ENCODE data around the gene TMEM176A.

TMEM176A gene

GRCh38 chr7:150818971-150819370 lies 18.4 kb downstream of the TMEM176A start:
- Histone ChIP-seq H3K9me3 (no peaks in the 10 kb centered on the region), H3K4me3 (no peak overlapping the region), H3K27me3 (ENCODE audit: low read depth) (0 out of 2 replicates have a peak, but pooled peaks cover 7% of the 10 kb centered on the region), H3K36me3 (replicated peaks) (no peaks in the 10 kb centered on the region), H3K4me1 (no peaks in the 10 kb centered on the region)
- in situ Hi-C loops (cut with MboI; ENCODE audit: low sequenced_read_pairs), result no loop called here
- DNase-seq (ENCODE audit: low spot score in 2 of 2), result no peak

GRCh38 chr7:150820148-150820547 lies 19.6 kb downstream of the TMEM176A start:
- no peaks in the 10 kb centered on the region for H3K36me3 ChIP-seq (replicated peaks)
- no peaks in the 10 kb centered on the region for H3K4me1 ChIP-seq
- DNase-seq (ENCODE audit: low spot score in 2 of 2), result no peak
- H3K9me3 ChIP-seq, result no peaks in the 10 kb centered on the region
- in situ Hi-C loops (cut with MboI; ENCODE audit: low sequenced_read_pairs), result no loop called here
- H3K27me3 ChIP-seq (ENCODE audit: low read depth), result 0 out of 2 replicates have a peak, but pooled peaks cover 7% of the 10 kb centered on the region
- H3K4me3 ChIP-seq, result no peak overlapping the region

GRCh38 chr7:150820578-150821198 lies 20.1 kb downstream of the TMEM176A start:
- DNase-seq (ENCODE audit: low spot score in 2 of 2), result no peak
- in situ Hi-C loops (cut with MboI; ENCODE audit: low sequenced_read_pairs), result no loop called here
- H3K4me3 ChIP-seq, result no peak overlapping the region

GRCh38 chr7:150823043-150823442 lies 22.5 kb downstream of the TMEM176A start:
- in situ Hi-C loops (cut with MboI; ENCODE audit: low sequenced_read_pairs), result no loop called here
- H3K27me3 ChIP-seq (ENCODE audit: low read depth), result peaks cover 7% of the 10 kb centered on the region; the same call in 1 of the 2 replicates
- no peak for DNase-seq (ENCODE audit: low spot score in 2 of 2)
- no peaks in the 10 kb centered on the region for H3K36me3 ChIP-seq (replicated peaks)
- no peaks in the 10 kb centered on the region for H3K9me3 ChIP-seq
- H3K4me3 ChIP-seq, result no peak overlapping the region
- no peaks in the 10 kb centered on the region for H3K4me1 ChIP-seq

More at GRCh38 chr7:150820578-150821198, 20.1 kb downstream of the TMEM176A start:
- Histone ChIP-seq H3K36me3 (replicated peaks) (no peaks in the 10 kb centered on the region), H3K4me1 (no peaks in the 10 kb centered on the region), H3K9me3 (no peaks in the 10 kb centered on the region), H3K27me3 (ENCODE audit: low read depth) (0 out of 2 replicates have a peak, but pooled peaks cover 7% of the 10 kb centered on the region)

- Histone ChIP-seq H3K36me3 (replicated peaks) (no peaks in the 10 kb centered on the region), H3K27me3 (ENCODE audit: low read depth) (peaks cover 7% of the 10 kb centered on the region; the same call in 1 of the 2 replicates), H3K9me3 (no peaks in the 10 kb centered on the region), H3K4me1 (no peaks in the 10 kb centered on the region), H3K4me3 (no peak overlapping the region)
- no peak for DNase-seq (ENCODE audit: low spot score in 2 of 2)
- in situ Hi-C loops (cut with MboI; ENCODE audit: low sequenced_read_pairs), result no loop called here
Observed at GRCh38 chr7:150823484-150824126, 23.0 kb downstream of the TMEM176A start.

- Histone ChIP-seq H3K36me3 (replicated peaks) (no peaks in the 10 kb centered on the region), H3K9me3 (no peaks in the 10 kb centered on the region), H3K4me3 (no peak overlapping the region), H3K4me1 (no peaks in the 10 kb centered on the region), H3K27me3 (ENCODE audit: low read depth) (peaks cover 3% of the 10 kb centered on the region; the same call in 1 of the 2 replicates)
- DNase-seq (ENCODE audit: low spot score in 2 of 2), result no peak
- in situ Hi-C loops (cut with MboI; ENCODE audit: low sequenced_read_pairs), result no loop called here
Observed at GRCh38 chr7:150824379-150825177, 24.0 kb downstream of the TMEM176A start.

- Histone ChIP-seq H3K4me3 (no peak overlapping the region), H3K27me3 (ENCODE audit: low read depth) (peaks cover 3% of the 10 kb centered on the region; the same call in 1 of the 2 replicates), H3K9me3 (no peaks in the 10 kb centered on the region), H3K4me1 (no peaks in the 10 kb centered on the region), H3K36me3 (replicated peaks) (no peaks in the 10 kb centered on the region)
- in situ Hi-C loops (cut with MboI; ENCODE audit: low sequenced_read_pairs), result no loop called here
- DNase-seq (ENCODE audit: low spot score in 2 of 2), result no peak
Observed at GRCh38 chr7:150826061-150826849, 25.7 kb downstream of the TMEM176A start.

- Histone ChIP-seq H3K9me3 (no peaks in the 10 kb centered on the region), H3K27me3 (ENCODE audit: low read depth) (peaks cover 3% of the 10 kb centered on the region; the same call in 1 of the 2 replicates), H3K4me1 (no peaks in the 10 kb centered on the region), H3K4me3 (no peak overlapping the region), H3K36me3 (replicated peaks) (no peaks in the 10 kb centered on the region)
- in situ Hi-C loops (cut with MboI; ENCODE audit: low sequenced_read_pairs), result no loop called here
- no peak for DNase-seq (ENCODE audit: low spot score in 2 of 2)
Observed at GRCh38 chr7:150828384-150828783, 27.8 kb downstream of the TMEM176A start.

GRCh38 chr7:150829426-150829825 lies 28.9 kb downstream of the TMEM176A start:
- H3K36me3 ChIP-seq (replicated peaks), result no peaks in the 10 kb centered on the region
- in situ Hi-C loops (cut with MboI; ENCODE audit: low sequenced_read_pairs), result no loop called here
- H3K4me3 ChIP-seq, result no peak overlapping the region
- no peaks in the 10 kb centered on the region for H3K4me1 ChIP-seq
- H3K27me3 ChIP-seq (ENCODE audit: low read depth), result peaks cover 3% of the 10 kb centered on the region; the same call in 1 of the 2 replicates
- no peaks in the 10 kb centered on the region for H3K9me3 ChIP-seq
- DNase-seq (ENCODE audit: low spot score in 2 of 2), result no peak

- Histone ChIP-seq H3K4me3 (no peak overlapping the region), H3K4me1 (no peaks in the 10 kb centered on the region), H3K27me3 (ENCODE audit: low read depth) (peaks cover 3% of the 10 kb centered on the region; the same call in 1 of the 2 replicates), H3K9me3 (no peaks in the 10 kb centered on the region), H3K36me3 (replicated peaks) (no peaks in the 10 kb centered on the region)
- in situ Hi-C loops (cut with MboI; ENCODE audit: low sequenced_read_pairs), result no loop called here
- DNase-seq (ENCODE audit: low spot score in 2 of 2), result no peak
Observed at GRCh38 chr7:150830937-150831336, 30.4 kb downstream of the TMEM176A start.

GRCh38 chr7:150831851-150832250 lies 31.3 kb downstream of the TMEM176A start:
- Histone ChIP-seq H3K36me3 (replicated peaks) (no peaks in the 10 kb centered on the region), H3K9me3 (no peaks in the 10 kb centered on the region), H3K4me3 (no peak overlapping the region), H3K4me1 (no peaks in the 10 kb centered on the region), H3K27me3 (ENCODE audit: low read depth) (no peaks in the 10 kb centered on the region; the same call in 1 of the 2 replicates)
- in situ Hi-C loops (cut with MboI; ENCODE audit: low sequenced_read_pairs), result no loop called here
- DNase-seq (ENCODE audit: low spot score in 2 of 2), result no peak

GRCh38 chr7:150835019-150835418 lies 34.5 kb downstream of the TMEM176A start:
- H3K36me3 ChIP-seq (replicated peaks), result no peaks in the 10 kb centered on the region
- in situ Hi-C loops (cut with MboI; ENCODE audit: low sequenced_read_pairs), result no loop called here

GRCh38 chr7:150835702-150836280 lies 35.2 kb downstream of the TMEM176A start:
- in situ Hi-C loops (cut with MboI; ENCODE audit: low sequenced_read_pairs), result no loop called here
- Histone ChIP-seq H3K36me3 (replicated peaks) (no peaks in the 10 kb centered on the region), H3K4me3 (no peak overlapping the region), H3K9me3 (no peaks in the 10 kb centered on the region), H3K27me3 (ENCODE audit: low read depth) (no peaks in the 10 kb centered on the region), H3K4me1 (no peaks in the 10 kb centered on the region)
- DNase-seq (ENCODE audit: low spot score in 2 of 2), result no peak

More at GRCh38 chr7:150835019-150835418, 34.5 kb downstream of the TMEM176A start:
- no peaks in the 10 kb centered on the region for H3K9me3 ChIP-seq
- no peaks in the 10 kb centered on the region for H3K27me3 ChIP-seq (ENCODE audit: low read depth)
- no peak for DNase-seq (ENCODE audit: low spot score in 2 of 2)
- no peak overlapping the region for H3K4me3 ChIP-seq
- H3K4me1 ChIP-seq, result no peaks in the 10 kb centered on the region

Data from HAP-1 (cell line).